HepG2 (cell line): ENCODE data around the gene SLC9A8. TPM values are rescaled to one million over a fixed set of nuclear protein-coding genes. Genes with fewer than 3 reads are reported as not detected.

Experiments
- ARID2 ChIP-seq: sonication (generic); formaldehyde crosslinking; IDR thresholded peaks from 2 replicates; pipeline ENCODE4 v1.8.1; 2022; ENCODE audit warnings: mild to moderate bottlenecking, missing genetic modification reagents, borderline replicate concordance
- ARNT2 ChIP-seq: sonication (generic); formaldehyde crosslinking; IDR thresholded peaks from 2 replicates; pipeline ENCODE4 v1.8.0; 2022; ENCODE audit warnings: mild to moderate bottlenecking, low read depth, missing genetic modification reagents, moderate library complexity
- FOXC1 ChIP-seq: sonication (generic); formaldehyde crosslinking; IDR thresholded peaks from 2 replicates; pipeline ENCODE4 v1.8.0; 2022; ENCODE audit warnings: mild to moderate bottlenecking, missing genetic modification reagents, borderline replicate concordance
- MIER2 ChIP-seq: IDR thresholded peaks from 2 replicates; pipeline ENCODE4 v1.6.1; 2016; ENCODE audit warnings: missing biosample characterization, missing genetic modification reagents
- MTF1 ChIP-seq: sonication (generic); formaldehyde crosslinking; IDR thresholded peaks from 2 replicates; pipeline ENCODE4 v1.5.0; 2020; ENCODE audit warnings: missing genetic modification reagents
- NCOA1 ChIP-seq: sonication (generic); formaldehyde crosslinking; IDR thresholded peaks from 2 replicates; pipeline ENCODE4 v1.9.0; 2021; ENCODE audit warnings: missing genetic modification reagents
- REL ChIP-seq: sonication (generic); formaldehyde crosslinking; conservative IDR thresholded peaks from 2 replicates; pipeline ENCODE4 v1.8.0; 2022; ENCODE audit warnings: mild to moderate bottlenecking, missing genetic modification reagents, moderate library complexity
- SP4 ChIP-seq: sonication (generic); formaldehyde crosslinking; IDR thresholded peaks from 2 replicates; pipeline ENCODE4 v1.8.1; 2023; ENCODE audit warnings: mild to moderate bottlenecking, missing genetic modification reagents
- TP53 ChIP-seq: sonication (generic); formaldehyde crosslinking; conservative IDR thresholded peaks from 2 replicates; pipeline ENCODE4 v1.4.0; 2020; ENCODE audit warnings: missing genetic modification reagents
- ZNF407 ChIP-seq: sonication (generic); formaldehyde crosslinking; IDR thresholded peaks from one replicate; pipeline ENCODE4 v1.5.1; 2020; ENCODE audit warnings: mild to moderate bottlenecking, missing genetic modification reagents; ENCODE audit errors: not compliant biosample characterization
- ZNF619 ChIP-seq: sonication (generic); formaldehyde crosslinking; IDR thresholded peaks from 2 replicates; pipeline ENCODE4 v1.4.0; 2020; ENCODE audit warnings: mild to moderate bottlenecking, missing genetic modification reagents
- ZNF75D ChIP-seq: sonication (generic); formaldehyde crosslinking; IDR thresholded peaks from 2 replicates; pipeline ENCODE4 v1.8.1; 2023; ENCODE audit warnings: missing genetic modification reagents, mild to moderate bottlenecking, borderline replicate concordance
- polyA plus RNA-seq, 8 experiments: library from polyadenylated mRNA; depleted of rRNA in 3 of 8; stranded (reverse) in 7 of 8; unstranded in 1 of 8; fragments of >200 nt; fragmentation: Illumina TruSeq in 4 of 8; extraction: Trizol in 4 of 8; gene quantifications; 2 replicates each; pipeline versions ENCODE4 v1.2.1 to v1.2.3, GENCODE V29; 2011 to 2016; ENCODE audit warnings: low read depth in 4 of 8, missing spikeins in 1 of 8, mixed read lengths in 1 of 8; ENCODE audit not compliant: insufficient read depth in 1 of 8
- total RNA-seq, 5 experiments: library from RNA; depleted of rRNA; stranded (reverse); fragments of >200 nt; fragmentation: Illumina TruSeq; extraction: Trizol; gene quantifications; 2 replicates each; pipeline ENCODE4 v1.2.3, GENCODE V29; 2016; ENCODE audit warnings: low read depth in 1 of 5

The SLC9A8 gene
- total and polyA plus RNA-seq, 2 of the 13 experiments (the other 11 are each of a cell fraction or from before 2014, with no cell fraction given) = 4.1 to 7.4 TPM

GRCh38 chr20:49765846-49766541 is 46.6 kb upstream of the SLC9A8 start (continued):
- TF ChIP-seq ZNF407 (CRISPR knock-in tag) (no peak), MIER2 (CRISPR knock-in tag) (no peak), REL (CRISPR knock-in tag) (no peak), SP4 (CRISPR knock-in tag) (no peak), ZNF619 (CRISPR knock-in tag) (no peak), ARID2 (CRISPR knock-in tag) (no peak), FOXC1 (CRISPR knock-in tag) (no peak), MTF1 (CRISPR knock-in tag) (no peak), ZNF75D (CRISPR knock-in tag) (no peak), TP53 (CRISPR knock-in tag) (no peak), NCOA1 (CRISPR knock-in tag) (no peak), ARNT2 (CRISPR knock-in tag) (no peak)
